ENCODE measurements around the gene HIVEP3. TPM values are rescaled to one million over a fixed set of nuclear protein-coding genes. Genes with fewer than 3 reads are reported as not detected.

Gene HIVEP3
- total RNA-seq, 1 experiment from 2014 or later = 0.32 TPM

DNA sequence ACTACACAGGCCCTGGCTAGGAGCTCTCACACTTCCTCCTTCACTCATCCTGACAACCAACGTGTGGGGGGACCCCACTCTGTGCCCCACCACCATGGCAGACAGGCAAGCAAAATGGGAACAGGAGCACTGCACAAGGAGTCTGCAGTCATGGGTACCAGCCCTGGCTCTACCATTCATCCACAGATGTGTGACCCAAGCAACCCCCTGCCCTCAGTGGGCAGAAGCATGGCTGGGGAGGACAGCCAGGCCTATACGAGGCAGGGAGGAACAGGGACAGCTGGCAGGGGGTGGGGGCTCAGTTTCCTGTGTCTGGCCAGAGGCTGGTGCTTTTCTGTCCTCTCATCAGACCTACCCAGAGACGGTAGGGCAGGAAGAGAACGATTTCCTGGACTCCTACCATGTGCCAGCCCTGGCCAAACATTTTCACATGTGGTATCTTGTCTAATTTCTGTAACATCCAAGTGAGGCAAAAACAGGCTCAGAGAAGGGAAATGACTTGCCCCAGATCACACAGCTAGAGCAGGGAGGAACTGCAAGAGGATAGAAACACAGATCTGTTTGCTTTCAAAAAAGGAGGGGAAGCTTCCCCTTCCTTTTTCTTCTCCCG lies 178.0 kb downstream of the HIVEP3 start:
- DNase-seq (ENCODE audit: low read depth, low spot score) = no peak

GRCh38 chr1:41740058-41740457 lies 178.7 kb downstream of the HIVEP3 start:
- DNase-seq (ENCODE audit: low read depth, low spot score) = no peak
- in situ Hi-C loops (cut with HindIII; ENCODE audit: low pct_unique_long_range_greater_than_20kb, low sequenced_read_pairs) = no loop called here

More for the DNA sequence above, 178.0 kb downstream of the HIVEP3 start:
- in situ Hi-C loops (cut with HindIII; ENCODE audit: low pct_unique_long_range_greater_than_20kb, low sequenced_read_pairs) = no loop called here

DNA sequence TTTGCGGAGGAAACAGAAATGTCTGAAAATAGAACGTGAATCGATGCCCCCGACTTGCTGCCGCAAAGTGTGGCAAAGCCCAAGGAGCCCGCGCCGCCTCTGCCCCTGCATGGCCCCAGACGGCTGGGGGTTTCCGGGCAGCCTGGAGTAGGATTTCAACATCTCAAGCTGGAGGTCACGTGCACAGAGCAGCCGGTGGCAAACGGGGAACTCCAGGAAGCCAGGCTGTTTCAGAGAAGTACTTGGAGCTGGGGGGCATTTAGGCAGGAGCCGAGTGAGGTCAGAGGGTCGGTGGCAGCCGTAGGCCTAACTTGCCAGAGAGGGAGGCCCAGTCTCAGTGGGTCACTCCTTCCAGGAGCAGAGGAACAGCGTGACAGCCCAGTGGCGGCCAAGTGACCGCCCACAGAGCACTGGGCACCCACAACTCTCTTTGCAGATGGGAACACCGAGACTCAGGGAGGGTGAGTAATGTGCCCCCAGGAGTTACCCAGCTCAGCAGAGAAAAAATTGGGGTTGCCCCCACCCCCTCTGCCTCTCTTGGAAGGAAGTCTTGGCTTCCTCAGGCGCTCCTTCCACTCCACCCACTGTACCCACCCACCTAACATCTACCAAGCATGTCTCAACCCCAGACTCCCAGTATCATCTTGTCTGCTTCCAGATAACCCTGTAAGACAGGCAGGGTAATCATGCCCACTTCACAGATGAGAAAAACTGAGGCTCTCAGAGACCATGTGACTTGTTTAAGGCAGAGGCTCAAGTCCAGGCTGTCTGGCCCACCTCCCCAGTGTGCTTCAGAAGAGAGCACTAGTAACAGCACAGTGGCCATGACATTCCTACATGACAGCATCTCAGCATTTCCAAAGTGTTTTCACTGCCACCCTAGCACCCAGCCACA lies 179.4 kb downstream of the HIVEP3 start:
- no peak for DNase-seq (ENCODE audit: low read depth, low spot score)
- in situ Hi-C loops (cut with HindIII; ENCODE audit: low pct_unique_long_range_greater_than_20kb, low sequenced_read_pairs) = no loop called here

DNA sequence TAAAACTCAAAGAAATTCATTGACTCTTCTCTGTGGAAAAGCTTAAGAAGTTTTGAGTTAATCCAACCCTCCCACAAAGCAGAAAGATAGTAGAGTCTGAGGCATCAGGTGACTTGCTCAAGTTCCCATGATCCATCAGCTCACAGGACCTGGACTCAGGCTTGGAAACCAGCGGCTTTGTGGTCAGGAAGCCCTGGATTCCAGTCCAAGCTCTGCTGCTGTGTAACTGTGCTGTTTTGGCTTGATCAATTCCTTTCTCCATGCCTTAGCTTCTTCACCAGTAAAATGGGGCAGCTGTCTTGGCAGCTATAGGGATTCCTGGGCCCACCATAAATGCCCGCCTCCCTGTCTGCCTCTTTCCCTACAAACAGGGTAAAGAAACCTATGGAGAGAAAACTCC lies 180.2 kb downstream of the HIVEP3 start:
- no peak for DNase-seq (ENCODE audit: low read depth, low spot score)
- in situ Hi-C loops (cut with HindIII; ENCODE audit: low pct_unique_long_range_greater_than_20kb, low sequenced_read_pairs) = no loop called here

- in situ Hi-C loops (cut with HindIII; ENCODE audit: low pct_unique_long_range_greater_than_20kb, low sequenced_read_pairs) = no loop called here
These were observed 180.7 kb downstream of the HIVEP3 start for GRCh38 chr1:41738006-41738405.

DNA sequence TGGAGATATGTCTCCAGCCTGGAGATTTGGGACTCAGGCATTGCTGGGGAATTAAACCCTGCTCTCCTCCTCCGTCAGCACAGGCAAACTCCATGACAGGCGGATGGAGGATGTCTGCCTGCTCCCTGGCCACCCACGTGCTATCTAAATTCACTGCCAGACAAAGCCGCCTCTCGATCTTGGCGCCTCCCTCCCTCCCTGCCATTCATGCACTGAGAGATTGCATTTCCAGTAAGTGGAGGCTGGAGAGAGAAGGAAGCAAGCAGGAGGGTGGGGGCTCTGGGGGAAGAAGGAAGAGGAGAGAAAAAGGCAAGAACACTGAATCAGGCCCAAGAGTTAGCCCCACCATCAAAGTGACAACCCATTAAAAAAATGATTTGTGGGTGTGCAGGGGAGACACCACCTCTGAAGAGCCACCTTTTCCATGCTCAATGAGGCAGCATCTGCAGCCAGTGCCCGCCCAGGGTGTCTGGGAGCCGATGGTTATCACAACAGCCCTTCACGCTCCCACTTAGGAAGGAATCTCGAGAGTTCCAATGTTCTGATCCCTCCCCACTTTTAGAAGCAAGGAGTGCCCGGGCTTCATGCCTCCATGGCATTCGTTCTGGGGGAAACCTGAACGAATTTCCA lies 183.0 kb downstream of the HIVEP3 start:
- in situ Hi-C loops (cut with HindIII; ENCODE audit: low pct_unique_long_range_greater_than_20kb, low sequenced_read_pairs) = no loop called here

More at GRCh38 chr1:41738006-41738405, 180.7 kb downstream of the HIVEP3 start:
- DNase-seq (ENCODE audit: low read depth, low spot score) = no peak

DNA sequence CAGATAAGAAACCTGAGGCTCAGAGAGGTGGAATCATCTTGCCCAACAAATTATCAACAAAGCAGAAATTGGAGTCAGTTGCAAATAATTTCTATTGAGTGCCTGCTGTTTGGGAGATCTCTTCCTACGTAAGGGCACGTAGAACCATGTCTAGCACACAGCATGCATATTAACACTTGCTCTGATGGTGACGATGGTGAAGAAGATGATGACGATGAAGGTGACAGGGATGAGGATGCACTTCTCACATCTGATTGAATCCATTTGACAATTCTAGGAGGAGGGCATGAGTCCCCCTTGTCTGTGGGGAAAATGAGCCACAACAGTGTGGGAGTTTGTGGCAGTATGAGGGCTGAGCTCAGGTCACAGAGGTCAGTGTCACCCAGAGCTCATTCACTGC lies 183.6 kb downstream of the HIVEP3 start:
- DNase-seq (ENCODE audit: low read depth, low spot score) = no peak
- in situ Hi-C loops (cut with HindIII; ENCODE audit: low pct_unique_long_range_greater_than_20kb, low sequenced_read_pairs) = no loop called here

More for the DNA sequence above, 183.0 kb downstream of the HIVEP3 start:
- no peak for DNase-seq (ENCODE audit: low read depth, low spot score)

GRCh38 chr1:41734201-41734970 lies 184.3 kb downstream of the HIVEP3 start:
- no peak for DNase-seq (ENCODE audit: low read depth, low spot score)
- in situ Hi-C loops (cut with HindIII; ENCODE audit: low pct_unique_long_range_greater_than_20kb, low sequenced_read_pairs) = no loop called here

DNA sequence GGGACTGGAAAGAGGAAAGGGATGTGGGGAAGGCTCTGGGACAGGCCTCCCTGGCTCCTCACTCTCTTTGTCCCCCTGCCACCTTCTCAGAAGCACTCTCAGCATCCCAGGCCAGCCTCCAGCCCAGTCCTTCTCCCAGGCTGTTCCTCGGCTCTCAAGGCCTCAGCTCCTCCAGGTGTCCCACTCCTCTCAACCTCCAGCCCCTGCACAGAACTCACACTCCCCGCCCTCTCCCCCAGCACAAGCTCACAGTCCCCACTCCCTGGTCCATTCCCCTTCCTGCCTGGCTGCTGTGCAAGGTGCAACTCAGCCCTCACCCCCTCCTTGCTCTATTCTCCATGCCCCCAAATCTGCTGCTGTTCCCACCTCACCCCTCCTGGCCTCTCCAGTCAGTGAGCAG lies 185.0 kb downstream of the HIVEP3 start:
- DNase-seq (ENCODE audit: low read depth, low spot score) = no peak
- in situ Hi-C loops (cut with HindIII; ENCODE audit: low pct_unique_long_range_greater_than_20kb, low sequenced_read_pairs) = no loop called here

GRCh38 chr1:41733021-41733420 lies 185.7 kb downstream of the HIVEP3 start:
- in situ Hi-C loops (cut with HindIII; ENCODE audit: low pct_unique_long_range_greater_than_20kb, low sequenced_read_pairs) = no loop called here
- no peak for DNase-seq (ENCODE audit: low read depth, low spot score)

DNA sequence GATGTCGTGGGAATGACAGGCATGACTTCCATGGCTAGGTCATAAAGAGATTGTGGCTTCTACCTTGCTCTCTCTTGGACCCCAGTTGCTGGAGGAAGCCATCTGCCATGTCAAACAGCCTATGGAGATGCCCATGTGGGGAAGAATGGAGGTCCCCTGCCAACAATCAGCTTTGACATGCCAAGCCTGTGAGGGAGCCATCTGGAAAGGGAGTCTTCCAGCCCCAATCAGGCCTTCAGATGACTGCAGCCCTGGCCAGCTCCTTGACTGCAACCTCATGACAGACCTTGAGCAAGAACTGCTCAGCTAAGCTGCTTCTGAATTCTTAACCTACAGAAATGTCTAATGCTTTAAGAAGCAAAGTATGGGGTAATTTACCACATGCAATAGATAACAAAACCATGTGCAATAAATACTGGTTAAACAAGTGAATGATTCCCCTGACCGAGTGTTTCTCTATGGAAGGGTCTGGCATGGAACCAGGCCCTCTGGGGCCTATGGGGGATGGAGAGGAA lies 187.1 kb downstream of the HIVEP3 start:
- in situ Hi-C loops (cut with HindIII; ENCODE audit: low pct_unique_long_range_greater_than_20kb, low sequenced_read_pairs) = no loop called here
- DNase-seq (ENCODE audit: low read depth, low spot score) = no peak

DNA sequence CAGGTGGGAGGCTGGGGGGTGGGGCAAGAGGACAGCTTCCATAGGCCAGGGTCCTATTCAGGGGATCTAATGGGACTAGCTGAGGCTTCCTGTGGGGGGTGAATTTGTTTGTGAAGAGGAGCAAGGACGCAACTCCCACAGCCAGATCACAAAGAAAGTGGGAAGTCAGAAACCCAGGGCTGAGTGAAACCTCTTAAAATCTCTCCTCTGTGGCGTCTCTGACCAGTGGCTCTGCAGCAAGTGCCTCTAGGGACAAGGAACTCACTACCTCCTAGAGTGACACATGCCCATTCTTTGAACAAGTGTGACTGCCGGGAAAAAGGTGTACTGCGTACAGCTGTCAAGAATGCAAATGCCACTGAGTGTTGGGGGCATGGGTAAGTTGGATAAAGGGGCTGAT lies 187.9 kb downstream of the HIVEP3 start:
- DNase-seq (ENCODE audit: low read depth, low spot score) = no peak
- in situ Hi-C loops (cut with HindIII; ENCODE audit: low pct_unique_long_range_greater_than_20kb, low sequenced_read_pairs) = no loop called here

DNA sequence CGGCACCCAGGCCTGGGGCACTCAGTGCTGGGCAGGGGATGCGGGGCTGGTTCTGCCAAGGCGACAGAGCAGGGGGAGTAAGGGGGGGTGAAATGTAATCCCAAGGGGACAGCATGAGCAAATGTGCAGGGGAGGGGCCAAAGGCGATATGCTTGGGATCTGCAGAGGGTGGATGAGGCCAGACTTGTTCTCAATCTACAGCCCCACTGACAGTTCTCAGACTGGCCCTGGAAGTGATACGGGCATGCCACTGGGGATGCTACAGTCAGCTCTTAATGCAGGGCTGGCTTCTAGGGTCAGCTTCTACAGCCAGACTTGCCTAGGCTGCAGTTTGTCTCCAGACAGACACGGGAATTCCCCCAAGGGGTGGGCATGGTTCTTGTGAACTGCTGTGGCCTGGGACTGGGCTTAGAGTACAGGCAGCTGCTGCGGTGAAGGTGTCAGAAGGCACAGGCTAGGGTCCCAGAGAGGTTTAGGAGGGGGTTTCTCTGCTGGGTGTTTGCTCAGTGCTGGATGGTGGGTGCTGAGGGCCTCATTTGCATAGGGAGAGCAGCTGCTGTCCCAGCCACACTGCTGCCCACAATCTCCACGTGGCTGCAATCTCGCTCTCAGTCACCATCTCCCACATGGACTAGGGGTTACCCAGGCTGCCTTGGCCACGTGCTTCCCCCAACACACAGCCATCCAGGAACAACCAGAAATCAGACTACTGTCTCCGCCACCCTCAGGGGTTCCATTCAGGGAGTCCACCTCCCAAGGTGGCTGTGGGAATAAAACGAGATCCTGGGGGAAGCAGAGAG lies 190.1 kb downstream of the HIVEP3 start:
- in situ Hi-C loops (cut with HindIII; ENCODE audit: low pct_unique_long_range_greater_than_20kb, low sequenced_read_pairs) = no loop called here
- no peak for DNase-seq (ENCODE audit: low read depth, low spot score)

GRCh38 chr1:41727749-41728115 lies 191.0 kb downstream of the HIVEP3 start:
- no peak for DNase-seq (ENCODE audit: low read depth, low spot score)

GRCh38 chr1:41726899-41727748 lies 191.6 kb downstream of the HIVEP3 start:
- in situ Hi-C loops (cut with HindIII; ENCODE audit: low pct_unique_long_range_greater_than_20kb, low sequenced_read_pairs) = no loop called here
- no peak for DNase-seq (ENCODE audit: low read depth, low spot score)

More at GRCh38 chr1:41727749-41728115, 191.0 kb downstream of the HIVEP3 start:
- in situ Hi-C loops (cut with HindIII; ENCODE audit: low pct_unique_long_range_greater_than_20kb, low sequenced_read_pairs) = no loop called here

DNA sequence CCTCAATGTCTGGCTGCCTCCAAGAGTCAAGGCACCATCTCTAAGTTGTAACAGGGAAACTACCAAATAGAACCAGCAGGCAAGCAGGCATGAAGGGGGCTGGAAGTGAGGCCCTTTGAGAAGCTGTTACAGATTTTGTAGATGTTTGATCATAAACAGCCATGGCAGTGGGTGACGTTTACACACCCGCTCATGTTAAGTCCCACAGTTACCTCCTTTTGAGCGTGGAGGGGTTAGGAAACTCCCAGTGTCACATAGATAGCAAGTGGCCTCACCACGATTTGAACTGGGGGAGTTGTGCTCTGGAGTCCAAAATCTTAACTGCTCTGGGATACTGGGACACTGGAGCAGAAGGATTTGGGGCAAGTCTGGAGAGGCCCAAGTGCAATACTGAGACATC lies 192.4 kb downstream of the HIVEP3 start:
- in situ Hi-C loops (cut with HindIII; ENCODE audit: low pct_unique_long_range_greater_than_20kb, low sequenced_read_pairs) = no loop called here
- DNase-seq (ENCODE audit: low read depth, low spot score) = no peak
